Hindlimb muscle (tissue), 1 donor: Measurements from ENCODE around the gene EXOC4. TPM values are rescaled to one million over a fixed set of nuclear protein-coding genes. Genes with fewer than 3 reads are reported as not detected.

Source experiments
- DNase-seq: peaks from one replicate; pipeline ENCODE4 v3.0.0-alpha.2; 2013
- polyA plus RNA-seq: library from polyadenylated mRNA; unstranded; fragments of 120-200 nt; gene quantifications from one replicate; pipeline ENCODE4 v1.2.1, GENCODE V29; 2013; ENCODE audit not compliant: insufficient read length

Gene EXOC4
- polyA plus RNA-seq, 1 donor, result 47.9 TPM

DNA sequence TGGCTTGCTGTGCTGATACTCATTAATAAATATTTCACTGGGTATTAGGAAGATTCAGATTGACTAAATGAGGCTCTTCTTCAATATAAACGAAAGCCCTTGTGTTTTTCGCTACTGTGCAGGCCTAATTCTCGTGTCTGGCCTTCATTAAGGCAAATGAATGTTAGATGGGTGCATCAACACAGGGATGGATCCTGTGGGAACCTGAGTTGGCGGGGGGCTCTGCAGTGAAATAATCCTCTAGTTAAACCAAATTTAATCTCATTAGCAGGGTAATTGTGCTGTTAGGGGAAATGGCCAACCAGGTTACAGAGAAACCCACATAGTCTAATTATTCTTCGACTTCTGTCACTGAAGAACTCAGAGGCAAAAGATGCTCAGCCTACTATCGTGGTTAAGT is 548.5 kb downstream of the EXOC4 start:
- DNase-seq, result no peak

DNA sequence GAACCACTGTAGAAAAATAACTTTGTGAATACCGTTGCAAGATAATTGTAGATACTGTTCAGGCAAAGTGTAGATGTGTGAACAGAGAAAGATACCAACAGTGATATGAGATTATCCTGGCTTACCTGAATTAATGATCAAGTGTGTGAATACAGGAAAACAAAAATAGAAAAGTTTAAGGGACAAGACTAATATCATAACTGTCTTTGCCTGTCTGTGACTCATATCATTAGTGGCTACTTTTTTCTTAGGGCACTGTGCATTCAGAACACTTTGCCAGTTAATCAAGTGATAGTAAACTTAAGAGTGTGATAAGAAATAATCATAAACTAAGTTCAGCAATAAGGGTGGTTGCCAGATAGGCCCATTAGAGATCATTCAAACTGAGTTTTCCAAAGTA is 551.2 kb downstream of the EXOC4 start:
- DNase-seq, result no peak

DNA sequence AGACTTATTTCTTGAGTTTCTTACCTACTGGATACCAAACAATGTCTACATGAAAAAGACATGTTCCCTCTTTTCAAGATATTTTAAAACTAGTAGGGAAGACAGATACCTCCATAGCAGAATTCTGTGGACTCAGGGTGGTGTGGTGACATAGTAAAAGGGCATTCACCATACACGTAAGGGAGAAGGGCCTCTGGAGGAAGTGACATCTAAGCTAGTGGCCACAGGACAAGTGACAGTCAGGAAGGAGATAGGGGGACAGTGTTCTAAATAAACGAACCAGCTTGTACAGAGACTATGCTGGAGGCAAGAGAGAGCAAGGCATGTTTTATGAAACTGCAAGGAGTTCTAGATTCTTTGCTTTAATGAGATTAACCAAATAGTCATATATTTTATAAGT is 552.5 kb downstream of the EXOC4 start:
- no peak for DNase-seq

DNA sequence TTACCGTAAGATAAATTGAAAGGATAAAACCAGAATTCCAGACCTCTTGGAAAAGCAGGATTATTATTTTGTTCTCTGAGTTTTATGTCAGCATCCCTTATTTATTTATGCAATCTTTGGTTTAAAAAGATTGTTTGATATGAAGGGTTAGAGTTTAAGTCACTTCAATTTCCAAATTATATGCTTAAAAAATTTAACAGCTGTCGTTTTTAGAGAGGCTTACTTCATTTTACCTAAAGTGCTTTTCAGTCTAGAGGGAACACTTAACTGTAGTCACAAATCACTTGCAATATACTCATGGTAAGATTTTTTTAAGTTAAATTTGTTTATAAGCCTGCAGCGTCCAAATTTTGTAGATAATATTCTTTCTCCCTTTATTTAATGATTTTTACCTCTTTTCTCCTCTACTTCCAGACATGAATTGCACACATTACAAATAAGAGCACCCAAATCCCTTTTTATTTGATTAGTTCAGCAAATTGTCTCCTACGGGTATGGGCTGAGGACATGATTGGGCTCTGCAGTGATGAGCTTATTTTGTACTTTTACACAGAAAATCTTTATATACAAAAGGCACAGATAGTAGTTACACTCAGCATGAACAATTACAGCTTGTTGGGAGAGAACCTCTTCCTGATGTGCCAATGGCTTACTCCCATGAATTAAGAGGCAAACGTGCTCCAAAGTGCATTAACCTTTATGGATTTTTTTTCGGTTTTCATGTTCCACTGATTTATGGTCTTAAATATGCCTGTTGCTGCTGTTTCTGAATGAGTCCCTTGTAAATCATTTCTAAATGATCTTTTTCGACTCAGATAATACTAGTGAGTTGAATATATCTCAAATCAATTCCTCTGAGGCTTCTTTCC is 555.0 kb downstream of the EXOC4 start:
- no peak for DNase-seq

DNA sequence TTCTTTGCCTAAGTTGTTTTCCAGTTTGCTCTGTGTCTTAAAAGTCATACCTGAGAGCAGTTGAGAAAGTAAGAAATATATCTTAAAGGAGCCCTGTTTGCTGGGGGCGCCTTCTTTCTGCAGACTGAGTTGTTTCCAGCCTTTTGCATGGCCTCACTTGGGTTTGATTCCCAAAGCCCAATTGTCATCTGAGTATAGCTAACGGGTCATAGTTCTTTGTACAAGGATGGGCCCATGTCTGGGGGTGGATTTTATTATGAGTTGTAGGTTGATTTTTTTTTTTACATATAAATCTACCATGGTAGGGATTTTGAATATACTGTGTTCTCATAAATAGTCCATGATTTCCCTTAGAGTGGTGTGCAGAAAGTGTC is 555.6 kb downstream of the EXOC4 start:
- DNase-seq, result no peak

DNA sequence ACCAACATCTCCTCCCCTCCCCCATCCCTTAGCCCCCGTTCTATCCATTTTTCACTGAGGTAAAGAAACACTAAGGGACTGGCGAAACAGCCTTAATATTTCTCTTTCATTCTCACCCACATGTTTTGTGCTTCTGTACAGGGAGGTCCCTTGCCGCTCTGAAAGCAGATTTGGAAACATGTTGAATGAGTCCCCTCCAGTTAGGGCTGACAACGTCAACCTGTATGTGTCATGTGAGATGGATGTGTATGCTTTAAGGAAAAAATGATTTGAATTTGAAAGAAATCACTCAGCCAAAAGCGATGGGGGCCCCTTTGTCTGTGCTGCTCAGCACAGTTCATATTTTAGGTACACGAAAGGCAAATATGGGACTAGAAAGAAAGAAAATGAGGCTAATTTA is 560.0 kb downstream of the EXOC4 start:
- no peak for DNase-seq

DNA sequence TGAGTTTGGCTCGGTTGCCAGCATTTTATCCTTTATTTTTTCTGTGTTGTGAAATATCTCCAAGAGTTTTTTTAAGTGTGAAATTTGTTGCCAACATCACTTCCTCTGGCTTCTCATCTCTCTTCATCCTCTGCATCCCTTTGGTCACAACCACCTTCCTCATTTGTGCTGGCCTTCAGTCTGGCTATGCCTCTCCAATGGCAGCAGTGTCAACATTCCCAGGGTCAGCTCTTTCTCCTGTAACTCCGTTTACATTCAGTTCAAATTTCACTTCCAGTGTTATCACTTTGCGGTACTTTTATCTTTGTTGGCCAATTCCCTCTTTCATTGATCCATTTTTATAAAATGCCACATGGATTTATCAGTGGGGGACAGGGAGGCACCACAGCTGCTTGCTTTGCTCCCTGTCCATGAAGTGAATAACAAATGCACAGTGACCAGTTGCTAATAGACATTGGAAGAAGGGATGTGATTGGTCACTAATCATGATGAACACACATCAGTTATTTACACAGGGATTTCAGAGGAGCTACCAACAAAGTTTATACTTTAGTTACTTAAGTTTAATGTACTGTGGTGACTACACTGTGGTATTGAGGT is 562.8 kb downstream of the EXOC4 start:
- no peak for DNase-seq

DNA sequence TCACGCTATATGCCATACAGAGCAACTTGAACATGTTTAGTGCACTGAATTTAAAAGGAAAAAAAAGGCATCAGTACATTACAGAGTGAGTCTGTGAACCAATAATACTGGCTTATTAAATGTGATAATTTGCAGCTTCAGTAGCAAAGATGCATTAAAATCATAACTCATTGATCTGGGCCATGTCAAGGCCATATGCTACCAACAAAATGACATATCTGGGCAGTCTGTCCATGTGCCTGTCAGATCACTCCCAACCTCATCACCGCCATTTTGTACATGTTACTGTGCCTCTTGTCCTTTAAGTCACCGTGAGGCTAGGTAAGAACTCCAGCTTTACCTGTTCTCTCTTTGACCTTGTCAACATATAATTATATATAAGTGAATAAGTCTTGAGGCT is 566.8 kb downstream of the EXOC4 start:
- no peak for DNase-seq

DNA sequence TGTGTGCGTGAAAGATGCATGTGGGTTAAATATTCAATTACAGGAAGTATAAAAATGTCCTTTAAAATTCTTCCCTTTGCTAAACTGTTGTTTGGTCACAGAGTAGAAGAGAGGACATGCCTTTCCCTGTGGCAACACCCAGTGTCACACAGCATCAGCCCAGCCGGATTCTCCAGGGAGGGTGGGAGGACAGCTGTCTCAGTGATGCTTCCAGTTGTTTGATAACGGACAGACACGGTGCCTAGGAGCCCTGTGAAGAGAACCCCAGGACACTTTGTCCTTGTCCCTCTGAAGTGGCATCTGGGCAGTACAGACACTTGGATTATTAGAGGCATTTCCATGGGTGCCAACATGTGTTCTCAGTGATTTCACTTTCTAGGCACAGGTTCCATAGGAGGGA is 567.7 kb downstream of the EXOC4 start:
- DNase-seq, result no peak

DNA sequence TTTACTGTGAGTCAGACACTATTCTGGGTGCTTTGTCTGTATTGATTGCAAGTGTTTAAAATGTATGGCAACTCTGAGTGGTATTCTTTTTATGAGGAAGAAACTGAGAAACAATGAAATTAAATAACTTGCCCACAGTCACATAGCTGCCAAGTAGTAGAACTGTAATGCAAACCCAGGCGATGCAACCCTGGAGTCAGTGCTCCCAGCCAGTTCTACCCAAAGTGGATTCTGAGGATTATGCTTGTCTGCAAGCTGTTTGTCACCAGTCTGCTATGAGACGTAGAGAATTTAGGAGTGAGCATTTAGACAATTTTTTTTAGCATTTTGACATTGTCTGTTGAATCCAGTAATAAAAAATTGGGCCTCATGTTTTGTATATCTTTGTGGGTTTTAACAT is 568.3 kb downstream of the EXOC4 start:
- DNase-seq, result no peak

DNA sequence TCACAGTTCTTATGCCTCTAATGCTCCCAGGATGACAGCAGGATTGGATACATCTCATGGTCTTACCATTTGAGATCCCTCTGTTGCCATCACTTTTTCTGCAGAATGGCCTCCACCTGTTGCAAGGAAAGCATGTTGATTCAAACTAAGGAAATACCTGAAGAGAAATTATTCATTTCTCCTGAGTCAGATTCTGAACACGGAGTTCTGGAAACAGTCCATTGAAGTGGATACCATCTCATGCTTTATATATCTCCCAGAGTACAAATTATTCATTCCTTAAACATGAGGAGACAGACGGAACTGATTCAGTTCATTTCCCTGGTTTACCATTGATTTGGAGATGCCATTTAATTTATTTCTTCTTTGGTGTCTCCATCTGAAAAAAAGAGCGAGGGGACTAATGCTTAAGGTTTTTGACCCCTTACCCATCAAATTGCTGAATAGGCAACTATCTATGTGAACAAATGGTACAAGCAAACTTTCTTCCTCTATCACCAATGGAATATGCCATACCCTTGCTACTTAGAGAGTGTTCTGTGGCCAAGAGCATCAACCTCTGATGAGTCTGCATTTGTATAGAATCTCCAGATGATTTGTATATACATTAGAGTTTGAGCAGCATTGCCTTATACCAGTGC is 569.2 kb downstream of the EXOC4 start:
- no peak for DNase-seq

DNA sequence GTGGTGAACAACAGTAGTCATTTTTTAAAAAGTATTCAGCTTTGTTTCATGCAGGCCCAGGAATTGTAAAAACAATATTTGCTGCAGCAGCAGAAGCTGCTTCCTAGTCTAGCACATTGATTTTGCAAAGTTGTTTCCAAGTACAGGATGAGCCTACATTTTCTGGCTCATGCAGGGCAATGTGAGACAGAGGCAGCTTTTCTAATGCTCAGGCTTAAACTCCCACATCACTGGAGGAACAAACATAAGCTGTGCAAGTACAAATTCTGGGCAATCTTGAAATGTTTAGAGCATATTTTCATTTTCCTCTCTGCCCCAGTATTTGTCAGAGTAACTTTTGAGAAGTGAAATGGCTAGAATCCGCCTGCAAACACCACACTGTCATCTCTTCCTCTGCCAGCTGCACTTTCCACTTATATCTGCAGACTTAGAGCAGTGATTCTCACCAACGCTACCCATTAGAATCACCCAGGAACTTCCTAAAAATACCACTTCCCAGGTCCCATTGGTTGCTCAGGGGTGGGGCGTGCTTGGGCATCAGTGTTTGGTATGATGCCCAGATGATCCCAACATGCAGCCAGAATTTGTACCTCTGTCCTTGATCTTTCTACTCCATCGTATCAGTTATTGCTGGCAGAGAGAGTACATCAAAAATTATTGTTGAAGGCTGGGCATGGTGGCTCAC is 570.1 kb downstream of the EXOC4 start:
- peak; percentile 13 for DNase-seq

DNA sequence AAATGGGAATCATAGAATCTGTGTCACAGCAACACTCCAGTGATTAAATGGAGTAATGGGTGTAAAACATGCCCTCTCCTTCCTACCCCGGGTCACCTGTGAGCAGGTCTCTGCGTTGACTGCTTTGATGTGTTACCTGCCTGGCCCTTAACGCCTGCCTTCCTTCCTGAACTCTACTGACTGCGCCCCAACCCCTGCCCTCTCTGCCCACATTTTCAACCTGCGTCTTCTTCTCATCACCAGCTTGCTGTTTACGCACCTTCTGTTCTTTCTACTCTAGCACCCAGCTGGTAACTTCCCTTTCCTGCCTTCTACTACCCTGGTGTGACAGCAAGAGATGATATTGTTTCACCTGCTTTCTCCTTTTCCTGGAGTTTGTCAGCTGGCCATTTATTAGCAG is 571.3 kb downstream of the EXOC4 start:
- no peak for DNase-seq

DNA sequence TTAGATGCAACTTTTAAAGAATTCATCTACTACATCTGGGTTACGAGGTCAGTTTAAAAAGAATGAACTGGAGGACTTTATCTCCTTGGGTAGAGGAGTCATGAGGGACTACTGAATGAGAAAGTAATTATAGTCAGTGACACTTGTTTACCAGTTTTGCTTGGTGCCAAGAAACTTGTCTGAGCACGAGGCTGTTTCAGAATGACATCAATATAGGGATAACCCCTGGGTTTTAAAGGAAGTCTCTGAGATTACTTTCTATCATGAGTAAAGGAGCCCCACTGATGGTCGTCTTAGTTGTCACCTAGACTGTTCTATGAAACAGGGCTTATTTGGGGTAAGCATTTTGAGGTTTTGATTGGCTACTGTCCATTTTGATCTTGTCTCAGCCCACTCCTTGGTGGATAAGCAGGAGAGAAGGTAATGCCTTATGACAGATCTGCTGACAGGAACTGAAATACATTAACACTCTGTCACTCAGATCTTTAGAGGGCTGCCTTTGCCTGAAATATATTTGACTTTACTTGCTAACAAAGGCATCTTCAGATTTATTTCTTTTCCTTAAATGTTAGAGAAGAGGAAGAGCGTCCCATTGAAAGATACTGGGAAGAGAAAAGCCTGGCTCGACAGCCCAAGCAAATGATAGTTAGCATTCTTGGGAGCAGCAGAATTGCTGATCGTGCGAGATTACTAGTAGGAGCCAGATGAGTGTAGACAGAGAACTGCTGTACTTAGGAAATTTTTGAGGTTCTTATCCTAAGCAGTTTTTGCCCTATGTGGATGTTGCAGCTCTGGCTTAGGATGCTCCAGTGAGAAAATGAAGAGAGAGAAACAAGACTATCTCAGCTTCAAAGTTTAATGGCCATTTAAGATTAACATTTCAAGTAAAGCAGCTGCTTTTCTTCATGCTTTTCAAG is 575.1 kb downstream of the EXOC4 start:
- no peak for DNase-seq

DNA sequence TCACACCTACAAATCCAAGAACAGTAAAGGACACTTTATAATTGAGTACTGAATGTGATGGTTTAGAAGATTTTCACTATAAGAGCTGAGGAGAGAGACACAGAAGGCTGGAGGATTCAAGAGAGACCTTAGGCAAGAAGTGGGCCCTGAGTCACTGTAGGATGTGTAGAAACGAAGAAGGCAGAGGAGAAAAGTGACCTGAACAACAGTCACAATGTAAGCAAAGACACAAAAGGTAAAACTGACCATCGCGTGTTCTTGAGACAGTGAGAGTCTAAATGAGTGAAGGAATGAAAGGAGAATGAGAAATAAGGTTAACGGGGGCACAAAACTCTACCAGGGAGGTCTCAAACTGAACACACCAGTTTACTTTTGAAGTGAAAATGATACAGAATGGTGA is 576.0 kb downstream of the EXOC4 start:
- no peak for DNase-seq

DNA sequence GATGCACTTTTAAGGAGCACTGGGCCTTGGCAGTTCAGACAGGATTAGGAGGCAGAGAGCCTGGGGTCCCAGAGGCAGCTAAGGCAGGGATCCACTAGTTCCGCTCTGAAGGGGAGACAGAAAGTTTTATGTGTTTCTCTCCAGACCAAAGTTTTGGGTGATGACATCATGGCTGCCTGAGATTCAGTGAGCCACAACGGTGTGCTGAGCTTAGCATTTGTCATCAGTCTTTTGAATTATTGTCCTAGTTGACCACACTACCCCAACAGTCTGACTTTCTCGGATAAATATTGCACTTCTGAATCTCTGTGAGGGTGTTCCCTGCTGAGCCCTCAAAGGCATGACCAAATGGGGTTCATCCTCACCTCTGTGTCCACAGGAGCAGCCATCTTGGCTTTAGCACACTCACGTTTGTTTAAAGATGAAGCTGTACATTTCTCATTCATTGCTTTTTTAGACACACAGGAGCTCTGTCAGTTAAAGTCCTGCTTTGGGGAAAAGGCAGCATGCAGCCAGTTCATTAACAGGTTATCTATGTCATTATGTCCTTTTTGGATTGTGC is 576.5 kb downstream of the EXOC4 start:
- no peak for DNase-seq

DNA sequence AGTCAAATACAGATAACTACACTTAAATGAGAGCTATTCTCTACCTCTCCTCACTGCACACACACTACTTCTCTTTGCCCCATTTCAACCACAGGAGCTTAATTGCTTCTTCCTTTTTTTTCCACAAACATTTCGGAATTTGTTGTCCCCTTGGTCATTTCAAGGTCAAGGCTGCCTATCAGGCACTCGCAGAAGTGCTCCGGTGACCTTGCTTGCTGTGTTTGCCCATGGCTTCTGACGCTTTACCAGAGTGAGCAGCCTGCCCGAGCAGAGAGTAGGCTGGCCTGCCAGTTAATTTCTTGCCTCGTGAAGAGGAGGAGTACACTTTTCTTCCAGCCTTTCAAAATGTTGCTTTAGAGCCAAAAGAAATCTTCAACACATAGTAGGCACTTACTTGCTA is 577.2 kb downstream of the EXOC4 start:
- DNase-seq, result no peak

DNA sequence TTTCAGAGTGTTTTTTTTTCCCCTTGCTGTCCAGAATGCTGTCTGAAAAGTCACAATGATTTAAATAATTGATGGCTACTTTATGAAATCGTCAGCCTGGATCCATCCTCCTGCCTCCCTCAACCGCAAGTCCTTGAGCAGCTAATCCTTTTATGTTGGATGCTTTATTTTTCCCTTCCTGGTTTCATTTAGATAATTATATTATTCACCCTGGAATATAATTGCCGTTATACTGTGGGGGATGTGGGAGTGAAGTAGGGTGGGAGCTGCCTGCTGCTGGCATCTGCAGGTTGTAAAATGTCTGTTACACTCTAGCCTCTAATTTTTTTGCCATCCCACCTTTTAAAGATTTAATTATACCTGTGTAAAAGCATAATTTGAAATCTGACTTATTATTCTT is 583.8 kb downstream of the EXOC4 start:
- DNase-seq, result no peak

DNA sequence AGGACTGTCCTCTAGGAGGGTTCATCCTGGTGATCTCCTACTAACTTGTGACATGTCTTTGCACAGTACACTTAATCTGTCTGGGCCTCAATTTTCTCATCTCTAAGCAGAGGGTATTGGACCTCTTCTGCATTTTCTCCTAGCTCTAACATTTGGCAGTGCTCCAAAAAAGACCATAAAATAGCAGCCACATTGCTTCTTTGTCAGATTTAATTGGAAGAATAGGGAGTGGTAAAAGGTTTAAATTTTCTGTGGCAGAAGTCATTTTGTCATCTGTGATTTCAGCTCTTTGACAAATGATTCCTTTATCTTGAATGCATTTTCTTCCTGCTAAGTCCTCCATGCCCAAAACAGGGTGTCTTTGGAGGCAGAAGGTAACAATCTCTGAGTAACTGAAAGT is 584.3 kb downstream of the EXOC4 start:
- DNase-seq, result no peak

DNA sequence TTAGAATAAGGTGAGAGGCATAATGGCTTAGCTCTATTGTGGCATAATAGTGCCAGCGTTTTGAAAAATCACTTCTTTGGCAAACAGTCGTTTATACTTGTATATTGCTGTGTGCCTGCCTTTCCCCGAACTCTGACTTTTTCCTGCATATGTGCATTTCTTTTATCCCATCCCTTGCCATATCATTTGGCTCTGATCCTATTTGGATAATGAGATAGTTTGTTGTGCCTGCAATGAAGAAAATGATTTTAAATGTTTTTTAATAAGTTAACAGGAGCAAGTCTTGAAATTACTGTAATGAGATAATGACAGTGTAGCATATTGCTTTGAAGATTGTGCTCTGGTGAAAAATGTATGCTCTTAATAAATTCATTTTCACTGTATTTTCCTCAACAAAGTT is 586.2 kb downstream of the EXOC4 start:
- no peak for DNase-seq

DNA sequence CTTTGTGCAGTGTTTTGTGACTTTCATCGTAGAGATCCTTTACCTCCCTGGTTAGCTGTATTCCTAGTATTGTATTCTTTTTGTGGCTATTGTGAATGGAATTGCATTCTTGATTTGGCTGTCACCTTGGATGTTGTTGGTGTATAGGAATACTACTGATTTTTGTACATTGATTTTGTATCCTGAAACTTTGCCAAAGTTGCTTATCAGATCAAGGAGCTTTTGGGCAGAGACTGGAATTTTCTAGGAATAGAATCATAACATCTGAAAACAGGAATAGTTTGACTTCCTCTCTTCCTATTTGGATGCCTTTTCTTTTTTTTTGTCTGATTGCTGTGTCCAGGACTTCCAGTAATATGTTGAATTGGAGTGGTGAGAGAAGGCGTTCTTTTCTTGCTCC is 590.5 kb downstream of the EXOC4 start:
- no peak for DNase-seq

DNA sequence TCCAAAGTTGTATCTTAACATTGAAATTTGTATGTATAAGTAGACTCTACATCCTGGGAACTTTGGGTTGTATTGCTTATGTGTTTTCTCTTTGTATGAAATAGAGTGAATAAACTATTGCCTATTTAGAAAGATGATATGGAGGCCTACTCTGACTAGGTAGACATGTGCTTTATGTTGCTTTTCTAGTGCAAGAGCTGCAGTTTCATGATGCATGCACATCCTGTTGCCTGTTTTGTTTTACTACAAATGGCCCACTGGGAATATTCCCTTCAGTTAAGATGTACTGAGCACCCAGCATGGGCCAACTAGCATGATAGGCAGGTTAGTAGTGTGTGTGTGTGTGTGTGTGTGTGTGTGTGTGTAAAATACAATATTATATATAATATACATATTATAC is 592.1 kb downstream of the EXOC4 start:
- DNase-seq, result no peak
